ENCODE measurements around the gene THOC1.

The THOC1 gene

GRCh38 chr18:273525-273924 is 5.7 kb upstream of the THOC1 start:
- DNase-seq = no peak

- DNase-seq = no peak
Measured at GRCh38 chr18:272650-273049, 4.8 kb upstream of the THOC1 start.

DNA sequence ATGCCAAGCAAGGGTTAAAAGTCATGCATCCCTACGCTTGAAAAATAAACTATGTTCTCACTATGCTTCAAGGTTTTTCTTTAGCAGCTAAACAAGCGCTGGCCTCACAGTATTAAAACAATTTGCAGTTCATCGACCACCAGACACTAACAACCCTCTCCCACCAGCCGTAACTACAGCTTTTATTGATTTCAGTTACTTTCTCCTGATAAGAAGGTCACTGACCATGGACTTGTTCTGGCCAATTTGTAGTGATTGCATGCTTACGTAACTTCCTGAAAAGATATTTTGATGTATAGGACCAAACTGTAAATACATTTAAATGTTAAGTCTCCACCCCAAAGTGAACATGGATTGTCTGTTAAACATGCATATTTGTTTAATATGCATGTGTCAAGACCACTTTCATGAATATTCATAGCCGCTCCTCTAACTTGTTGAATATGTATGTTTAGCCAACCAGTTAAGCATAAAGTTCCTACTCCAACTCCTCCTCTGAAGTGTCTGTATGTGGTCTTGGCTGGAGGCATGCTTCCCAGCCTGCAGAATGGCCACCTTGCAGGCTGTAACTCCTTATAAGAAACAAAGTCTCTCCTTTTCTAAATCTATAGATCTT is 1.7 kb upstream of the THOC1 start:
- DNase-seq = no peak

GRCh38 chr18:267380-267687 is 513 bp downstream of the THOC1 start:
- no peak for DNase-seq

DNA sequence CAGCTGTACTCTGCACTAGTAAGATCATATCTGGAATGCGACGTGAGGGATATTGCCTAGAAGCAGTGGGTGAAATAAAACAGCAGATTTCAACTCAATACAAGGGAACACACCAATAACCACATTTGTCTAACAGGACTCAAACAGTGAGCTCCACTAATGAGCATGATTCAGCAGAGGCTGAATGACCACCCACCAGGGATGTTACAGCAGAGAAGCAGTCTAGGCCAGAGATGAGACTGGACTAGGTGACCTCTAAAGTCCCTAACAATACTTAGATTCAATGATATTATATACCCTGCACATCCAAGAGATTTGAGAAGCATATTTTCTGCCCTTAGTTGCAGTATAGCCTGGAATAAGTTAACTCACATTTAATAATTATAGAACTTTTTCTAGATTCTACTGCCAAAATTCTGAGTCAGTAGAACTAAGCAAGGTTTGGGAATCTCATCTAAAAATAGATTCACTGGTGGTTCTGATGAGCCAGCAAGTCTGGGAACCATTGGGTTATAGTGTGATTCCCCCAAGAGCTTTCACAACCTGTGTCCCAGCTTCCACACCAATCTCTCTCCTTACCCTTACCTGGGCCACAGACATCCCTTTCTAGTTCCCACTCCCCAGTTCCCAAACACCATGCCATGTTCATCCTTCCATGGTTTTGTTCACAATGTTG is 6.3 kb downstream of the THOC1 start:
- DNase-seq = no peak

GRCh38 chr18:260547-260946 is 7.3 kb downstream of the THOC1 start:
- DNase-seq = no peak

DNA sequence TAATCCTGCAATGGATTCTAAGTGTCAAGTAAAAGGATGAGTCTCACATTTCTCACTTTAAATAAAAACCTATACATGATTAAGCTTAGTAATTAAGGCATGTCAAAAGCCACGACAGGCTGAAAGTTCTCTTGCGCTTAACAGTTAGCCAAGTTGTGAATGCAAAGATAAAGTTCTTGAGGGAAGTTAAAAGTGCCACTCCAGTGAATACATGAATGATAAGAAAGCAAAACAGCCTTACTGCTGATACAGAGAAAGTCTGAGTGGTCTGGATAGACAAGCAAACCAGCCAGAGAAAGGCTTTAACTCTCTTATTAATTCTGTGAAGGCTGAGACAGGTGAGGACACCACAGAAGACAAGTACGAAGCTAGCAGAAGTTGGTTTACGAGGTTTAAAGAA is 12.7 kb downstream of the THOC1 start:
- DNase-seq = no peak

DNA sequence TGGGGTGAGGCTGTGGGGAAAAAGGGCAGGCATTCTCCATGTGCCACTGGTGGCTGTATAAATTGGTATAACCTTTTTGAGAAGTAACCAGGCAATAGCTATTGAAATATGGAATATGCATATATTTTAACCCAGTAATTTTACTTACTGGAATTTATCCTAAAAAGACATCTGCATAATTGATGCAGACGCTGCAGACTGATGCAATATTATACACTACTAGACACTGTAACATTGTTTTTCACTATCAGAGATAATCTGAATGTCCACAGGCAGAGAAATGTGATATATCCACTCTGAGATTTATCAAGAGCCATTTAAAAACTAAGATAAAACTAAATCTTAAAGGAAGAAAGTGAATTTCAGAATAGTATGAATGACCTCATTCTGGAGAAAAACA is 14.7 kb downstream of the THOC1 start:
- DNase-seq = no peak

GRCh38 chr18:251572-251971 is 16.3 kb downstream of the THOC1 start:
- no peak for DNase-seq

- peak; percentile 13 for DNase-seq
Measured at GRCh38 chr18:250685-251084, 17.2 kb downstream of the THOC1 start.

DNA sequence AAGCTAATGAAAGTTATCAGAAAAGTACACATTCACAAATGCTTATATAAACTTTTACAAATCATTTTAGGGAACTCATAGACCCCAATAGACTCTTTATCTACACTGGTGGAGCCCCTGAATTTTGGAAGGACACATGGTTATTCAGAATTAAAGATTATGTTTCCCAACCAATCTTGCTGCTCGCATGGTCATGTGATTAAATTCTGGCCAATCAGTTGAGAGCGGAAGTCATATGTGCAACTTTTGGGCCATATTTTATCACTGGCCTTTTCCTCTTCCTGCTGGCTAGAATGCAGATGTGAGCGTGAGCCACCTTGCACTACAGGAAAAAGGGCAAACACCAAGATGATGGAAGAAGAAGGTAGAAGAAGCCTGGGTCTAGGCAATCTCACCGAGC is 19.8 kb downstream of the THOC1 start:
- no peak for DNase-seq

- DNase-seq = no peak
Measured at GRCh38 chr18:245282-245847, 22.5 kb downstream of the THOC1 start.

DNA sequence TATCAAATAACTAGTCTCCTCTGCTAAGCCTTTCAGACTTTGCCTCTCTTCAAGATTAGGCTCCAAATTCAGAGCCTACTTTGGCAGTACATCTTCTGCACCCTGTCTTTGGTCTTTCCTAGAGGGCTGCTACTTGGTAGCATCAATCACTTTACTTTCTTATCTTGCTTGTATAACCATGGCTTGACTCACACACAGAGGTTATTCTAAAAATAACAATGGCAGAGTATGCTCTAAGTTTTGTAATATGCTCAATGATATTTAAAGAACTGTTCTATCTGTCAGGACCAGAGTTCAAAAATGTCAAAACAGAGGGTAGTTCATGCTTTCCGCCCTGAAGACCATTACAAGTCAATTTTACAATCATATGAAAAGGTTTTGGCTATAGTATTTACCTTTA is 27.7 kb downstream of the THOC1 start:
- DNase-seq = no peak

DNA sequence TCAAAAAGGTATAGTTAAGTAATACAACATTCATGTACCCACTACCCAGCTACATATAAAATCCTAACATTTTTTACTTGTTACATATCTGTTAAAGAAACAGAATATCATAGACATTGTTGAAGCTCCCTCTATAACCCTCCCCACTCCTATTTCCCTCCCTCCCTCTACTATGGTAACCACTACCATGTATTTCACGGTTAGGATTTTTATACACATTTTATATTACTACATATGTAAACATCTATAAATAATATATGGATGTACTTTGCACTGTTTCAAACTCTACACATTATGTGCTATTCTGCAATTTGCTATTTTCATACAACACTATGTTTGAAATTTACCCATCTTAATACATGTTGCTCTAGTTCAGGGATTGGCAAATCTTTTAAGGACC is 36.3 kb downstream of the THOC1 start:
- no peak for DNase-seq

DNA sequence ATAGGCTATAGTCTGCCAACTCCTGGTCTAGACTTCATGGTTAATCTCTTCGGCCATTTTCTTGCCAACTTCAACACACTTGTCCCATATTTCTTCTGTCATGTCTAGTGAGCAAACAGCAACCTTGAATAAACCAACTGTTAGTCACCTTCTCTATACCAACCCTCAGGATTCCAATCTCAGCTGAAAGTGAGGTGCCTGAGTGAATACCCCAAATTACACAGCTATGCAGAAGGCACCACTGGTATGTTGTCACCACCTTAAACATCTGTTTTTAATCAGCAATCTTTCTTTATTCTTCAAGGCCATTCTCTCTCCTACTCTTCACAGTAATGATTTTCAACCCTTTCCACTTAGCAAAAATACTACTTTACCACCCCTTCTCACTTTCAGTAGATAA is 39.3 kb downstream of the THOC1 start:
- no peak for DNase-seq

DNA sequence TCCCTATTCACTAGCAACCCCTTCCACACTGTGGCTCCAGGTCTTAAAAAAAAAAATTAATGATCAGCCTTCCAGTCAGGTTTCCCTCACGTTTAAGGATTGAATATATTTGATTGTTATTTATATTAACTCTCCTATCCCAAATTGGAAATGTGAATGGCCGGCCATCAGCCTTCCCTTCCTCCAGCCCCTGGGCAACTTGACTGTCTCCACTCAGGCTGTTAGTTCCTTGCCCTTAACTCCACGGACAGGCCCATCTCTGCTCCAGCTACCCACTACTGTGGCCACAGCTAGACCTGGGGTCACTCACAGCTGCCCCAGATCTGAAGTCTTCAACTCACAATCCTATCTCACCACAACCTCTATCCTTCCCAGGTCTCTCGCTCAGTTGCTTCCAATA is 39.9 kb downstream of the THOC1 start:
- DNase-seq = no peak

GRCh38 chr18:227374-227773 is 40.5 kb downstream of the THOC1 start:
- DNase-seq = no peak

DNA sequence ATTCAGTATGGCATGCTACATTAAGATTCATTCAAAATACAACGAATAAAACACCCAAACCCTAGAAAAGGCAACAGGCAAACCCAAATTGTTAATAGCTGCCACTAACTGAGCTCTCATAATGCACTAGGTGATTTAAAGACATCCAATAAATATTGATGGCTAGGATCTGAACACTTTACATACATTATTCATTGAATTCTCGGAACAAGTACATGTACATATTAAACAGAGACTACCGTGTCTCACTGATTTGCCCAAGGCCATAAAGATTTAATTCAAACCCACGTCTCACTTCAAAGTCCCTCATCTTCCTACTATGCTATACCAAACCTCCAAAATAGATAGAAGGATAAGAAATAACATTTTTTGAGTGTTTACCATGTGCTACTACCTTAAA is 42.1 kb downstream of the THOC1 start:
- DNase-seq = no peak

- DNase-seq = no peak
Measured at GRCh38 chr18:220708-221107, 47.1 kb downstream of the THOC1 start.

DNA sequence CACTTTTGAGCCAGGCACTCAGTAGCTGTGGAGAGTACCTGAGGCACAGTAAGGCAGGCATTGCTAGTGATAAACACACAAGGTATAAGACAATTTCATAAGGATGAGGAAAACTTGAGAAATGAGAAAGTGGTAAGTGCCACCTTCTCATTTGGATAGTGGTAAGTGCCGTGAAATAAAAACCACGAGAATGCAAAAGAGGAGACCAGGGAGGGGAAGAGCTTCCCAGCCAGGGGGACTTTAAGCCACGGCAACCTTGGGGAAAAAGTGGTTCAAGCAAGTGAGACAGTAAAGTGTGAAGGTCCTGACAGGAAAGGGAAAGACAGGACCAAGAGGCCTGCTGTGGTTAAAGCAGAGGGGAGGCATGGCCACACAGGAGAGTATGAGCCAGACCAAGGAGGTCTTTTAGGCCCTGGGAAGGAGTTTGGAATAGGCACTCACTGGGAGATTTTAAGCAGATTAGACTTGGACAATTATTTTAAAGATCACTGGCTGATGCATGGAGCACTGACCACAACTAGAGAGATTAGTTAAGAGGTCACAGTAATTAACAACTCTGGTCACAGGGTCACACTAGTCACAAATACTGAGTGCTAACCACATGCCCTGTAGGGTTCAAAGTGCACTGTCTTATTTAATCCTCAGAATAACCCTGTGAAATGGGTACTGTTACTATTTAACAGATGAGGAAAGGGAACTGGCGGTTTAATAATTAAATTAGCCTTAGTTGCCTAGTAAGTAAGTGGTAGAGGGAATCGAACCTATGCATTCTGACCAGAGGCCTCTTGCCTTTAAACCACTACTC is 50.1 kb downstream of the THOC1 start:
- DNase-seq = no peak

DNA sequence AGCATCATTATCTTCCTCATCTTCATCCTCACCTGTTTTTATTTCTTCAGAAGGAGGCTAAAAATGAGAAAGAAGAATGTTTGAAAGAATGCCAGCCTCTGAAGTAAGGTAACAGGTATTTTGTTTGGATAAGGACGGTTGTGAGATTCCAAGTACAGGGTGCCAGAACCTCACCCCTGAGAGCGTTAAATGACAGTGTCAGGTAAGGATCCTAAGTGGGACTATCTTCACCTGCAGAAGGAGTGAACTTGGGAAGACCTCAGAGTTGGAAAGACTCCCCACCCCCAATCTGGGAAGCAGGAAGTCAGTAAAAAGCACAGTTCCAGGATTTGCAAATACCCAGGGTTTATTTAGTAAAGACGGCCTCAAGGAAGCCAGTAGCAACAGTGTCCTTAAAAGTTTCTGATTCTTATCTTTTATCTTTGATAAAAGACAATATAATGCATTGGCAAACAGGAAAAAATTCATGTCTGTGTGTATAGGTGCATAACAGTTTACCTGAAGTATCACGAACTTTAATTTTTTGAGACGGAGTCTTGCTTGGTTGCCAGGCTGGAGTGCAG is 52.3 kb downstream of the THOC1 start:
- DNase-seq = no peak

DNA sequence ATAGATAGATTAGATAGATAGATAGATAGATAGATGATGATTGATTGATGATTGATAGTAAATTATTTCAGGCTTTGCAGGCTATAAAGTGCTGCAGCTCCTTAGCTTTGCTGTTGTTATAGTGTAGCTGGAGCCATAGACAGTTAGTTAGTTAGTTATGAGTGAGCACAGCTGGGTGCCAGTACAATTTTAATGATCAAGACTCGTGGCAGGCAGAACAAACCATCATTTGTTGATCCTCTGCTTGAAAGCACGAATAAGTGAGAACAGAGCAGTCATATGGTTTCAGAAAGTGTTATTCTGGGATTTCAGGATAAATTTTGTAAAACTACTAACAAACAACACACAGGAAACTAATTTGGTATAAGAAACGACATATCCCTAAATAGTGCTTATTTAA is 53.9 kb downstream of the THOC1 start:
- peak; percentile 72 for DNase-seq

GRCh38 chr18:213505-213904 is 54.3 kb downstream of the THOC1 start:
- DNase-seq = no peak

- no peak for DNase-seq
Measured at GRCh38 chr18:212780-213179, 55.1 kb downstream of the THOC1 start.
